Measurements from ENCODE around the gene SELENOO.

The SELENOO gene

DNA sequence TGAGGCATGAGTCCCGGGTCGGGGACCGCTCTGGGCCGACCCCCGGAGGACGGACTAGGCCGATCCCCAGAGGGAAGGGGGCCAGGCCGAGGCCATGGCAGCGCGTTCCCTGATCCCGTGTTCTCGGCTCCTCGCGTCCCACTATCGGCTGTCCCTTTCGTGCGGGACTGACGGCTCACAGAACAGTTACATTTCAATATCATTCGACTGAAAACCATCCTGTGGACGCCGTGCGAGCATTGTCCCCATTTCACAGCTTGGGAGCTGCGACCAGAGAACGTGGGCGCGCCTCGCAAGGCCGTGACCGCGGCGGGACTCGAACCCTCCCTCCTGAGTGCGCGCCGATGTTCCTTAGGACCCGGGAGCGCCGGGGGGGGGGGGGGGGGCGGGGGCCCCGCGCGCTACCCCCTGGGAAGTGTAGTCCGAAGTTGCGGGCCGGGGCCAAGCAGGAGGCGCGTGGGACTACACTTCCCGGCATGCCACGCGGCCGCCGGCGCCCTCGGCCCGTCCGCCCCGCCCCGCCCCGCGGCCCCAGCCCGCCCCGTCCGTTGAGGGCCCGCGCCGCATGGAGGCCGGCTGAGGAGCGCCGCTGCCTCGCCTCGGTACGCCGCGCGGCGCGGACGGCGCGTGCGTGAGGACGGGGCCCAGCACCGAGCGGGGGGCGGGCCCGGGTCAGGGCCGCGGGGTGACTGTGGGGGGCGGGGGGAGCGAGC, 15.3 kb upstream of the SELENOO start, which contains the start of gene TRABD:
TSS of gene TRABD (plus strand) at position 539 of the 713 bp plus-strand sequence. CDS start 7,148 bp downstream, outside the sequence.
- peak; percentile 95 for DNase-seq

DNA sequence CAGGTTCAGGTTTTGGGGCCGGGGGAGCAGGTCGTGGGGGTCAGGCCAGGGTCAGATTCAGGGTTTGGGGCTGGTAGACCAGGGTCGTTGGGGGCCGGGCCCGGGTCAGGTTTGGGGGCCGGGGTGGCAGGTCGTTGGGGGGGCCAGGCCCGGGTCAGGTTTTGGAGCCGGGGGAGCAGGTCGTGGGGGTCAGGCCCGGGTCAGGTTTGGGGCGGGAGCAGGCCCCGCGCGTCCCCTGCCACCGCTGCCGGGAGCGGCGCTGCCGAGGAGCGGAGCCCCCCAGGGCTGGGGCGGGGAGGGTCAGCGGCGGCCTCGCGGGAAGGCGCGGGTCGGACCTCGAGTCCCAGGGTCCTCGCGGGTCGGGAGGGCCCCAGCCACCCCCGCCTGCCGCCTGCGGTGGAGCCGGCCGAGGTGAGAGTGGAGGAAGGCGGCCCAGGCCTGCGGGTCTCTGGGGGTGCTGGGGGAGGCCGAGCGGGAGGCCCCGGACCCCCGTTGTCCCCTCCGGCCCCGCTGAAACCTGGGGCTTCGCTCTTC, 14.6 kb upstream of the SELENOO start:
- DNase-seq: no peak

DNA sequence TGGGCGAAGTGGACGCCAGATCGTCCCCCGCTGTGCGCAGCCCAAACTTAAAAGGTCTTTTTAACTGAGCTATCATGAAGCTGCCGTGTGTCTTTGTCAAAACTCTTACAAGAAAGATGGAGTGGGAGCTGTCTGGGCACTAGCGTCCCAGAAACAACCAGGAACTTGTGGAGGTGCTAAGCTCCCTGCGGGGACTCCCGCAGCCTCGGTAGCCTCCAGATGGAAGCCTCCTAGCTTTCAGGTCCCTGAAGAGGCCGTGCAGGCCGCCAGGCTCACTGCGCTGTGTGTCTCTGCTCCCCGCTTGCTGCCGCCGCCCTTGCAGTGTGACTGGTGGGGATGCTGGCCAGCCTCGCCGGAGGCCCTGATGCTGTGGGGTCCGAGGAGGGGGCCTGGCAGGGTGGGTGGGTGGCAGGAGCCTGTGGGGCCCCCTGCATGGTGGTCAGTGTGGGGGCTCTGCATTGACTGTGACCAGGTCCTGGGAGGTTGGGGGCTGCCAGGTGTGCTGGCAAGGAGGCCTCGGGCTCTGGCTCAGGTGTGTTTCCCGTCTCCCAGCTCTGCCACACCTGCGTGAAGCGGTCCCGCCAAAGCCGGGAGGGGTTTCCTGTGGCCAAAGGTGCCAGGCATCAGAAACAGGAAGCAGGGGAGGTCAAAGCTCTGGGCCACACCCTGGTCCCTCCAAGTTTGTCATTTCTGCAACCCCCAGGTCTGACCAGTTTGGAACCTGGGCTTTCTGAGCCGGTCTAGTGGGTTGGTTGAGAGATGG, 13.9 kb upstream of the SELENOO start:
- DNase-seq: no peak

DNA sequence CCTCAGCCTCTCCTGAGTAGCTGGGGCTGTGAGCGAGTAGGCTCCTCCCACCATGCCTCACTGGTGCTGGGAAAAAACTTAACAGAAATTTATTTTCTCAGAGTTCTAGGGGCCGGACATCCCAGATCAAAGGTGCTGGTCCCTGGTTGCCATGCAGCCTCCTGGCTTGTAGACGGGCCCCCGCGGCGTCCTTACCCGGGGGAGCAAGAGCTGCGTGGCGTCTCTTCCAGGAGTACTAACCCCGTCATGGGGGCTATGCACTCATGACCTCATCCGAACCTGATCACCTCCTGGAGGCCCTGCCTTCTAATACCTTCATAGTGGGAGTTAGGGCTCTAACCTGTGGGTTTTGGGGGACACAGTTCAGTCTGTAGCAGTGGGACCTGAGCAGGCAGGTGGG, 12.5 kb upstream of the SELENOO start:
- DNase-seq: no peak

DNA sequence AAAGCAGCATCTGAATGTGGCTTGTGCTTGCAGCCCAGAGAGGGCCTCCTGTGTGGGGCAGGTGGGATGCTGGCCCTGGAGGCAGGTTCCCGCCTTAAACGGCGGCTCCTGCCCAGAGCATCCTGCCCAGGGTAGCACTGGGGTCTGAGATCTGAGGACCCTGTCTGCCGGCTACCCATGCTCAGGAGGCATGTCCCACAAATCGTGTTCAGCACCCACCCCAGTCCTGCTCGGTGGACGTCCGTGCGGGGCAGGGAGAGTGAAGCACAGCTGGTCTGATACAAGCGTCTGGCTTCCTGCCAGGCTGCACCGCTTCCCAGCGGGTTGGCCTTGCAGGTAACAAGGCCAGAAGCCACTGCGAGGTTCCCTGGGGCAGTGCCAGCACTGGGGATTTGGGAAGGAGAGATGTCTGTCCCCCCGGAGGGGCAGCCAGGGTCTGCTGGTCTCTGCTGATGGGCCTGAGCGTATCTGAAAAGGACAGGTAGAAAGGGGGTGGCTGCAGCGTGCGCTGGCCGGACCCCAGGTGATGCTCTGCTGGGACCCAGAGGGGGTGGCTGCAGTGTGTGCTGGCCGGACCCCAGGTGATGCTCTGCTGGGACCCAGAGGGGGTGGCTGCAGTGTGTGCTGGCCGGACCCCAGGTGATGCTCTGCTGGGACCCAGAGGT, 11.5 kb upstream of the SELENOO start:
- DNase-seq: no peak

DNA sequence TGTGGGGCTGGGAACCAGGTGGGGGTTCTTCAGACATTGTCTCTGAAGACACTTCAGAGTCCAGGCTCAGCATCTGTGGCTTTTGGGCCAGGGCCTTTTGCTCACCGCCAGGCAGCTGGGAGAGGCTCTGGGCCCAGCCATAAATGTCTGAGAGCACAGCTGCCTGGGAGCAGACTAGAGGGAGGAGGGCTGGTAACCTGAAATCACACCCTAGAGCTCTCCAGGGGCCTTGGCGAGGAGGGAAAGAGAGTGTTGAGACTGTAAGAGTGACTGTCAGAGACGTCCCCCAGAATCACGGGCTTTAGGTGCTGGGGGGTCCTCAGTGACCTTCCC, 11.0 kb upstream of the SELENOO start:
- no peak for DNase-seq

DNA sequence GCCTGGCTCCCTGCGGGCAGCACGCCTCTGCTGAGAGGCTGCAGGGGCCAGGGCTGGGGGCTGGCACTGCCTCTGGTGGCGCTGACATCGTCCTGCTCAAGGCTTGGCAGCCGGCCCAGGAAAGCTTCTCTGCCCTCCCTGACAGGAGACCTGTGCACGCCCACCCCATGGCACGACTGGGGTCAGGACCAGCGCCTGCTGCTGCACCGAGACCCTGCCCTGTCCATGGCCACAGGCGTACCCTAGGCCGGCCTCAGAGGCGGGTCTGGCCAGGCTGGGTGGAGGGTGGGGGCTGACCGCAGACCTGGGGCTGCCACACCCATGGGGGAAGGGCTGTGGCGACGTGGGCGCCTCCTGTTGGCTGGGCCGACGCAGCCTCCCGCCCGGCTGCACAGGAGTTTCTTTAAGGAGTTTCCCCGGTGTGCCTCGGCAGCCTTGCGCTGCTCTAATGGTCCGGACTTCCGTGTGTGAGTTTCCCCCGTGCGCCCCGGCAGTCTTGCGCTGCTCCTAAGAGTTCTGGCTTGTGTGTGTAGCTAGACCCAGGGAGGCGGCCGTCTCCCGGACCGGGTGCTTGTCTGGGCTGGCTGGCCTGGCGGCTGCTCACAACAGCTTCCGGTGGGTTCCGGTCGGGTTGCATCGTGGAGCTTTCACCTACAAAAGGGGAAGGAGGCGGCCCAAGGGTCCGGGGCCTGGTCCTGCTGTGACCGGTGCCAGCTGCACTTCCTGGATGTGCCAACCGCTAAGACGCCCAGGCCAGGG, 10.4 kb upstream of the SELENOO start:
- DNase-seq: peak; percentile 89

DNA sequence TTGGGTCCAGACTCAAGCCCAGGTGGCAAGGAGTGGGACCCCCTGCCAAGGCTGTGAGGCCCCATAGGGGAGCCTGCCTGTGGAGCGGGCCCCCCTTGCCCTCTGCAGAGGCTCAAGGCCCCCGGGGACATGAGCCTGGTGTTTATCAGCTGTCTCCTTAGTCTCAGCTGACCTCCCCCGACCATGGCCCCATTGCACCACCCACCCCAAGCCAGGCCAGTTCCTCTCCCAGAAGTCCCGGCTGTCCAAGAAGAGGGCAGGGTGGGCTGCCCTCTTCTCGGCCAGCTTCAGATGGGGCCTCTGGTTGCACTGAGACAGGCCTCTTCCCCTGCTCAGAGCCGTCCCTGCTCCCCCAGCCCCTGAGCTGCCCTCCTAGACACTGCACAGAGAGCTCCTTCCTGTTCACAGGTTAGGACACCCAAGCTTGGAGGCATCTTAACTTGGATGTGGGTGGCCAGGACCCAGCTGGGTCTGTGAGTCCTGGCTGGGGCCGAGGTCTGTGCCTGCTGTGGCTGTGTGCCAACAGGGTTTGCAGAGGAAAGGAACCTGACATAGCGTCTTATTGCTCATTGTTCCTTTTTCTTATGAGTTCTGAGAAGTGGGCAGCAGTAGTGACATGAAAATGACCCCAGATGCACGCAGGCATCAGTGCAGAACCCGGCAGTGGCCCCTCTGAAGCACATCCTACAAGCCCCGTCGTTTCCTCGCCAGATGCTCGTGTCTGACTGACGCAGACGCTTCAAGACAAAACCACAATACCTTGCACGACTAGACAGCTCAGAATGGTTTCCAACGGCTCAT, 9.7 kb upstream of the SELENOO start:
- DNase-seq: no peak

DNA sequence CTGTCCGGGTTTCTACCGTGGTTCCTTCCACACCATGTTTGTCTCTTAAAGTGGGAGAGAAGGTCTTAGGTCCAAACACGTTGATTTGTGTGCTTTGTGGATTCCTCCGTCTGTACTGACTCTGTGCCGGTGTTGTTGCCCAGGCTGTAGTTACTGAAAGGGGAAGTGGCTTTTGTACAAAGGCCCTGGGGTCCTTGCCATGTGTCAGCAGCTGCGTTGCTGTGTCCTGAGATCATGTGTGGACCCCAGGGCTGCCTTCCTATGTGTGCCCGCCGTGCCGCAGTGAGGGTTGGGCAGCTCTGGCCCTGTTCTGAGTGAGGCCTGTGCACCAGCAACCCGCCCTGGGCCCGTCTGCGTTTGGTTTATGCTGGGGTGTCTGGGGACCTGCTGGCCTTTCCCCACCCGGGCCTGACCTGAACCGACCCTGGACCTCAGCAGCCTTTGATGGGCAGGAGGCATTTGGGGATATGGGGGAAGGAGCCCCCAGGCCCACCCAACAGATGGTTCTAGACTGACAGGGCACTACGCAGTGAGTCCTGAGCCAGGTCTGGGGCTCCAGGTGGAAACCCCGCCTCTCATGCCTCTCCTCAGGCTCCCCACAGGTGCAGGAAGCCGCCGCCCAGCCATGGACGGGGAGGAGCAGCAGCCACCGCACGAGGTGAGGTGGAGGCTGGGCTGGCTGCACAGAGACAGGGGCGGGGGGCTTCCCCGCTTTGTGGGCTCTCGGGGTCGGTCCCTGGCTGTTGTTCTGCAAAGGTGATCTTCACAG, 8.2 kb upstream of the SELENOO start:
- no peak for DNase-seq

DNA sequence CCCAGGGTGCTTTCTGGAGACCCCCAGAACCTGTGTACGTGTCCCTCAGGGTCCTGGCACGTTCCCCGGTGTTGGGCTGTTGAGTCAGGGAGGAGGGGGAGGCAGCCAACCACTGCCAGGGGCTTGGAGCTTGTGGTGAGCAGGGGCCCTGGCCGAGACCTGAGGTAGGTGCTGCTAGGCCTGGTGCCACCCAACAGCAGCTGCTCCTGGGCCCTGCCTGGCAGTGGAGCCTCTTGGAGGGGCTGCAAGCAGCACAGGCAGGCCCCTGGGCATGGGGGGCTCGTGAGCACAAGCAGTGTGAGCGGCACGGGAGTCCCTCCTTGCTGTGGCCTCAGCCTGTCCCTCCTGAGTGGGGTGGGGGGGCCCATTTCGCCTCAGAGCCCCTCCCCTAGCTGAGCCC, 7.2 kb upstream of the SELENOO start:
- no peak for DNase-seq

DNA sequence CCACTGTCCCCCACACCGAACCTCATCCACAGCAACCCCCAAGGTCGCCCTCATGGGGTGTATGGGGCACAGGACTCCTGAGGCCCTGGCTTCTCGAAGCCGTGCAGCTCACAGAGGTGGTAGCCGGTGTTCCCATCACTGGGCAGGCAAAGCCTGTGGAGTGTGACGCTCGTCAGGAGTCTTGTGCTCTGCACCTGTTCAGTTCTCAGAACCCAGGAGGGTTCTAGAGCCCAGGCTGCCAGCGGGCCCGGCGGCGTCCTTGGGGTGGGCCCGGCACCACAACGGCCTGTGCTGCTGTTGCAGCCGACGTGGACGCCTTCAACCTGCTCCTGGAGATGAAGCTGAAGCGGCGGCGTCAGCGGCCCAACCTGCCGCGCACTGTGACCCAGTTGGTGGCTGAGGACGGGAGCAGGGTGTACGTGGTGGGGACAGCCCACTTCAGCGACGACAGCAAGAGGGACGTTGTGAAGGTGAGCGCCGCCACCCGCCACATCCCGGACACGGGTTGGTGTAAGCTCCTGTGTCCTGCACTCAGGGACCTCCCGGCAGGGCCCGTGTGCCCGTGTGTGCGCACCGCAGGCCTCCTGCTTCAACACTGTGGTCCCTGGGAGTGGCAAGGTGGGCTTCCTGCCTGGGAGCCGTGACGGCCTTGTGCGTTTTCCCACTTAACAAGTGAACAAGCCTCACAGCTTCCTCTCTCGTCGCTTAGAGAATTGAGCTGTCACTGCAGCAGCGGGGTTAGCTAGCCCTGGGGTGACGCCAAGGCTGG, 6.6 kb upstream of the SELENOO start:
- no peak for DNase-seq

DNA sequence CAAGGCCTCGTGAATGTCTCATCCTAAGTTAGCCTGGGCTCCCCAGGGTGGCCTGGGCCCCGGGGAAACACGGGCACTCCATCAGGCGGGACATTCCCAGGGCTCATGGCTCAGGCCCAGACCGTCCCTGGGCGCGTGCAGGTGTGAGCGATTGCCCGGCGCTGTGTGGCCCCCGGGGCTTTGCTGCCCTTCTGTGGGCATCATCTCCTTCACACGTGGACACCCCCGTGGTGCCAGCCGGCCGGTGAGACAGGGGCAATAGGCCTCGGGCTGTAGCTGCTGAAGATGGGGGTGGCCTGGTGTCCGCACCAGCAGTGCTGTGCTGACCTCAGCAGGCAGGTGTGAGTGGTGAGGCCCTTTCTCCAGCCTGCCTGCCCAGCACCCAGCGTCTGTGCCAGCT, 4.6 kb upstream of the SELENOO start:
- DNase-seq: no peak

DNA sequence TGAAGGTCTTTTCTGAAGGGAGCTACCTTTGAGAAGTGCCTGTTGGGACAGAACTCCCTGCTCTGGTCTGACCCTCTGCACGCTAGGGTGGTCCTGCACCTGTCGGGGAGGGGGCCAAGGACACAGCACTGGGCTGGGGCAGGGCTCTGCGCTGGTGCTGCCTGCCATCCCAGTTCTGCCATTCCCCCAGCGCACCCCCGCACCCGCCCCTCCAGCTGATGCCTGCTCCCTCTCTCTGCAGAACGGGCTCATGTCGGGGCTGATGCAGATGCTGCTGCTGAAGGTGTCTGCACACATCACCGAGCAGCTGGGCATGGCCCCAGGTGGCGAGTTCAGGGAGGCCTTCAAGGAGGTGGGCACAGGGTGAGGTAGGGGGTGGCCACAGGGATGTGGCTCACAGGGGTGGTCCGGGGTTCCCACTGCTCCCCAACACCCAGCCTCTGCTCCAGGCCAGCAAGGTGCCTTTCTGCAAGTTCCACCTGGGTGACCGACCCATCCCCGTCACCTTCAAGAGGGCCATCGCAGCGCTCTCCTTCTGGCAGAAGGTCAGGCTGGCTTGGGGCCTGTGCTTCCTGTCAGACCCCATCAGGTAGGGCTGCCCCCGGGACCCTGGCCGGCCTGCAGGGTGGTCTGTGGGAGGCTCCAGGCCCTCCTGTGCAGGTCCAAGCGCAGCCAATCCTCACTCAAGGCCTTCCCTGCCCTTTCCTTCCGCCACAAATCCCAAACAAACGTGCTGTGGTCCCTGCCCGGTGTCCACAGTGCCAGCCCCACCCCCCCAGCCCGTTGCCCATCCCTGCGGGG, 3.6 kb upstream of the SELENOO start:
- DNase-seq: no peak

DNA sequence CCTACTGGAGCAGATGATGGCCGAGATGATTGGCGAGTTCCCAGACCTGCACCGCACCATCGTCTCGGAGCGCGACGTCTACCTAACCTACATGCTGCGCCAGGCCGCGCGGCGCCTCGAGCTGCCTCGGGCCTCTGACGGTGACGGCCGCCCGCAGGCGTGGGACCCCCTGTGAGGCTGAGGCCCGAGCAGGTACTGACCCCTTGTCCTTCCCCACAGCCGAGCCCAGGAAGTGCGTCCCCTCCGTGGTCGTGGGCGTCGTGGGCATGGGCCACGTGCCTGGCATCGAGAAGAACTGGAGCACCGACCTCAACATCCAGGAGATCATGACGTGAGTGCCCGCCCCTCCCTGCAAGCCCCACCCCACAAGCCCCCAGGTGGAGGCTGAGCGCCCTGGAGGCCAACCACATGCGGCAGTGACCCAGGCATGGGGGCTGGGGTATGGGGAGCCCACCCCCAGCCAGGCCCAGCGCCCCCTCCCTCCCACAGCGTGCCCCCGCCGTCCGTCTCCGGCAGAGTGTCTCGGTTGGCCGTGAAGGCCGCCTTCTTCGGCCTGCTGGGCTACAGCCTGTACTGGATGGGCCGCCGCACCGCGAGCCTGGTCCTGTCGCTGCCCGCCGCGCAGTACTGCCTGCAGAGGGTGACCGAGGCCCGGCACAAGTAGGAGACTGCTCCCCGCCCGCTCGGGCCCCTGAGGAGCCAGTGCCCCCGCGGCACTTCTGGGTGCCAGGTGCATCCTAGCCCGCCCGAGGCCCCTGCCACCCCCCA, 2.8 kb upstream of the SELENOO start:
- no peak for DNase-seq

DNA sequence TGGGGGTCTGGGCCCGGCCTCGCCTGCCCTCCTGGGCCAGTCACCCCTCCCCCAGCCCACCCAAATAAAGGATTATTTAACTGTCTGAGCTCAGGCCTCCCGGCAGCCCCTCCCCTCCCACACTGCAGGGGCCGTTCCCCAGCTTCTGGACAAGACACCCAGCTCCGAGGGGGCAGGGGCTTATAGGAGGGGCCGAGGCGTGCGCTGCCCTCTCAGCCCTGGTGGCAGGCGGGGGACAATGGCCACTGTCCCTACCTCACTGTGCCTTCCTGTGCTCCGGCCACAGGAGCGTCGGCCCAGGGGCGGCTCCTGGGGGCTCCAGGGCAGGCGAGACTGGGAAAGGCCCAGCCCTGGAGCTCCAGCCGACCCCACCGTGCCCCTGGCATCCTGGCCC, 2.2 kb upstream of the SELENOO start:
- DNase-seq: no peak

DNA sequence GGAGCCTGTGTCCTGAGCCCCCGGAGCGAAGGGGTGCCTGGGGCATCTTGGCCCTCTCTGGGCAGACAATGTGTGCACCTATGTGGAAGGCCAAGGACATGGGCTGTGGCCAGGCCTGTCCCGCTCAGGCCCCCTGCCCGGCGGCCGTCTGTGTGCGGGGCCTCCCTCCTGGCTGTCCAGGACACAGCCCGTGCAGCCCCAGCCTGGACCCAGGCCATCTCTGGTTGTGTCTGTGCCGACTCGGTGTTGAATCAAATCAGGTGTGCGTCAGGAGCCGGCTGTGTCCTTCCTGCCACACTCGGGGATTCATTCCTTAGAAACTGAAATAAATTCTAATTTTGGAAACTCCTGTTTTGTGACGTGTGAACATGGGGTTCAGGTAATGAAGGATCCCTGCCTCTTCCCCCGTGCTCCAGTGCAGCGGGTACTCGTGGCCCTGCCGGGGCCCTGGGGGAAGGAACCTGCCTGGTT, 1.5 kb upstream of the SELENOO start:
- DNase-seq: no peak

DNA sequence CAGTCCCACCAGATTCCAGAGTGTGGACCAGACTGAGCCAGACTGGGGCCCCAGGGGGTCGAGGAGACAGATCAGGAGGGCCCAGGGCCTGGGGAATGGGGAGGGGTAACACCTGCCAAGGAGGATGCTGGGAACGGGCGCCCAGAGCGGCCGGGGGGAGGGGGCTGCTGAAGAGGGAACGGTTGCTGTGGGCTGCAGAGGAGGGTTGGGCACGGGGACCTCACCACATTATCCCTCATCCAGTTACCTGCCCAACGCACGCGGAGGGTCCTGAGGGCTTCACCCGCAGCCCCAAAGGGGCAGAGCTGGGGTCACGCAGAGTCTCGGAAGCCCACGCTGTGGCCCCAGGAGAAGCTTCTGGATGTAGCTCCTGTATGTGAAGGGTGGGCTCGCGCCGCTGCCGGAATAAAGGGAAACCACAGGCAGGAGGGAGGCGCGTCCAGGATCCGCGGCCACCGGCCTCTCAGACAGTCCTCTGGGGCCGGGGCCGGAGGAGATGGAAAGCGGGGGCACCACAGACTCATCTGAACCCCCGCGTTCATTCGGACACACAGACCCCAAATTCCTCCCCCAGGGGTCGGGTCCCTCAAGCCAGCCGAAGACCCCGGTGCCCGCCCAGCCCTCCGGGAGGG, 866 bp upstream of the SELENOO start:
- no peak for DNase-seq
